K562 treated with DMSO at 1 percent for 48 hours (cell line): ENCODE results near the gene OR51E2. TPM values are rescaled to one million over a fixed set of nuclear protein-coding genes. Genes with fewer than 3 reads are reported as not detected.

Experiments used
- total RNA-seq: library from RNA; unstranded; fragments of 300-600 nt; gene quantifications from 2 replicates; pipeline ENCODE4 v1.2.3, GENCODE V29; 2022; ENCODE audit warnings: low replicate concordance; ENCODE audit errors: extremely low read depth

Gene OR51E2
- total RNA-seq = not detected in 2 replicates

DNA sequence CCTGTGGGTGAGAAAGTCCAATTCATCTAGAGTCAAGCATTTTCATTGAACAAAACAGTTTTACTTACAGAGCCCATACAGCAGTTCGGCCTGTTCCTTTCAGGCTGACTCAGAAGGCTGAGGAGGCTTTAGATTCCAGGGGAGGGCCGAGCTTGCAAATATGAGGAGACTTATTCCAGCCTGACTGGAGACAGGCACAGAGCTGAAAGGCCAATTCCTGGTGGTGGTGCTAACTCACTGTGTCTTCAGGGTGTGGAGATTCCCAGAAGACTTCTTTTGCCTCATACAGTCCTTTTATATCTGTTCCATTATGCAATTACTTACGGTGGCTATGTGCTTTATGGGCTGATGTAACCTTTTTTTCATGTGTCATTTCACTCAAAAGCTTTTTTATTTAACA, at the start of gene OR51E2:
TSS of gene OR51E2 (minus strand) at position 269 of the 400 bp plus-strand sequence. CDS start 15,142 bp downstream, outside the sequence.

GRCh38 chr11:4704054-4704789, 6.6 kb upstream of the OR51E2 start, which contains the start of gene MMP26:
Gene MMP26 (plus strand): TSS chr11:4704784.

DNA sequence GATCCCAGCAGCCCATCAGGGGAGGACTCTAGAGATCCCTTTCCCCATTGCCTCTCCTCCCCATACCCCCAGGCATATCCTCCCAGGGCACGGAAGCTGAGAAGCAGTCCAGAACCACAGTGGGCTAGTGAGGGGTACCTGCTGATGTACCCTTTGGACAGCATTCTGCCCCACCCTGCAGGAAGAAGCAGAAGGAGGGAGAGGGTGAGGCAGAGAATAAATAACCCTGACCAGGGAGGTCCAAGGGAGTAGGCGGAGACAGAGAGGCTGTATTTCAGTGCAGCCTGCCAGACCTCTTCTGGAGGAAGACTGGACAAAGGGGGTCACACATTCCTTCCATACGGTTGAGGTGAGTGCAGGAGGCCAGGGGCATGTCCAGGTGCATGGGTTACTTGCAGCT, 54.0 kb downstream of the OR51E2 start, which contains the start of gene OR51E1:
TSS of gene OR51E1 (plus strand) at position 301 of the 400 bp plus-strand sequence. CDS start 8,545 bp downstream, outside the sequence.

GRCh38 chr11:4636962-4637661, 60.5 kb downstream of the OR51E2 start, which contains the start of gene OR51D1:
Gene OR51D1 (plus strand): TSS chr11:4637477. CDS start chr11:4639791, 2,314 bp downstream.

Other genes starting within 250 kb of the OR51E2 start
- gene OR52K2, start 248.6 kb downstream of the OR51E2 start, total RNA-seq = not detected in 2 replicates
- not detected in 2 replicates for gene OR52K1, start 215.2 kb downstream of the OR51E2 start, total RNA-seq
- not detected in 2 replicates for gene OR52M1, start 152.7 kb downstream of the OR51E2 start, total RNA-seq
- not detected in 2 replicates for gene OR52I2, start 116.1 kb downstream of the OR51E2 start, total RNA-seq
- not detected in 2 replicates for gene OR52I1, start 103.8 kb downstream of the OR51E2 start, total RNA-seq
- not detected in 2 replicates for gene TRIM68, start 89.6 kb downstream of the OR51E2 start, total RNA-seq
- not detected in 2 replicates for gene OR51D1, start 60.4 kb downstream of the OR51E2 start, total RNA-seq
- gene OR51E1, start 53.9 kb downstream of the OR51E2 start, total RNA-seq = not detected in 2 replicates
- not detected in 2 replicates for gene MMP26, start 6.9 kb upstream of the OR51E2 start, total RNA-seq
- gene OR51F1, start 72.1 kb upstream of the OR51E2 start, total RNA-seq = not detected in 2 replicates
- not detected in 2 replicates for gene OR52R1, start 106.5 kb upstream of the OR51E2 start, total RNA-seq
- not detected in 2 replicates for gene OR51F2, start 123.5 kb upstream of the OR51E2 start, total RNA-seq
- gene OR51S1, start 151.4 kb upstream of the OR51E2 start, total RNA-seq = not detected in 2 replicates
- not detected in 2 replicates for gene OR51T1, start 184.0 kb upstream of the OR51E2 start, total RNA-seq
- not detected in 2 replicates for gene OR51A7, start 205.9 kb upstream of the OR51E2 start, total RNA-seq
- not detected in 2 replicates for gene OR51G2, start 221.5 kb upstream of the OR51E2 start, total RNA-seq
- gene OR51G1, start 226.5 kb upstream of the OR51E2 start, total RNA-seq = not detected in 2 replicates
- gene OR51A4, start 249.8 kb upstream of the OR51E2 start, total RNA-seq = not detected in 2 replicates